GM19324 (cell line): ENCODE measurements around the gene TMF1.

Experiments used
- ATAC-seq: cut with Tn5 transposase; IDR thresholded peaks from one replicate; pipeline ENCODE4 v1.9.1; 2021; ENCODE audit warnings: mild to moderate bottlenecking, moderate library complexity; ENCODE audit not compliant: unreplicated experiment, low FRiP score

TMF1 gene

GRCh38 chr3:68986496-68987208 lies 65.5 kb downstream of the TMF1 start:
- no peak for ATAC-seq

GRCh38 chr3:68985146-68985790 lies 66.9 kb downstream of the TMF1 start:
- ATAC-seq = no peak

GRCh38 chr3:68984011-68984530 lies 68.1 kb downstream of the TMF1 start:
- ATAC-seq = no peak

DNA sequence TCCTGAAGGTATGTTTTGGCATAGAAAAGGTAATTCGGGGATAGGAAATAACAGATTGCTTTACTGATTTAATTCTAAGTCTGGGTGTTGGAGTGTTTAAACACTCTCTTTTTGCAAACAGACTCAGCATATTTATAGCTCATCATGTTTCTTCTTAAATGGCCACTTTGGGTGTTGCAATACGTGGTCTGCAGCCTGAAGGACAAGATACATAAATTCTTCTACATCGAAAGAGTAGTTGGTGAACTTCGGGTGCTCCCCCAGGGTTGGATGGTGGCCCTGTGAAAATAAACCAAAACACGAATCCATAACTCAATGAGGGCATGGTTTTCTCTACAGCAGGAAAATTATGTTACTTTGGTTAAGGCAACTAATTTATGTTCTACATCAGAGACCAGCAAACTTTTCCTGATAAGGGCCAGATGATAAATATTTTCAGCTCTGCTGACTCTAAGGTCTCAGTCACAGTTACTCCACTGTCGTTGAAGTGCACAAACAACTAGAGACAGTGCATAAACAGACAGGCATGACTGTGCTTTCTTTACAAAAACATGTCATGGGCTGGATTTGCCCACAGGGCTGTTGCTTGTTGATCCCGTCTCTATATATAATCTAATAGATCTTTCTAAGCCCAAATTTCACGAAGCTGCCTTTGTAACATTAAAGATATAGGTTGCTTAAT lies 74.5 kb downstream of the TMF1 start:
- ATAC-seq = no peak

GRCh38 chr3:68974711-68975110 lies 77.4 kb downstream of the TMF1 start:
- no peak for ATAC-seq

DNA sequence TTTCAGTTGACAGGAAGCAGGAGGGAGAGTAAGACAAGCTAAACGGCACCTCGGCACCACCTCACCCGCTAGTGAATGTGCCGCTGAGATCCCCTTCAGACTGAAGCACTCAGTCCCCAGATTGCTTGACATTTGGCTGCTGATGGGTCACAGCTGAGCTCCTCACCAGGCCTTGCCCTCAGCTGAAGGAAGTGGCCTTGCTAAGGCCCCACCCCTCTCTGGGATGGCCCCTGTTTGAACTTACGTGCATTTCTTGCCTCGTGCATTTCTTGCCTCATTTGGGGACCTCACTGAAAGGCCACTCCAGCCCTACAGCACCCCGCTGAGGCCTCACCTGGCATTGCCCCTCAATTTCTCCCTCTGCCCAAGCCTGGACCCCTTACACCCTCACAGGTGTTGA lies 78.5 kb downstream of the TMF1 start:
- ATAC-seq = no peak

DNA sequence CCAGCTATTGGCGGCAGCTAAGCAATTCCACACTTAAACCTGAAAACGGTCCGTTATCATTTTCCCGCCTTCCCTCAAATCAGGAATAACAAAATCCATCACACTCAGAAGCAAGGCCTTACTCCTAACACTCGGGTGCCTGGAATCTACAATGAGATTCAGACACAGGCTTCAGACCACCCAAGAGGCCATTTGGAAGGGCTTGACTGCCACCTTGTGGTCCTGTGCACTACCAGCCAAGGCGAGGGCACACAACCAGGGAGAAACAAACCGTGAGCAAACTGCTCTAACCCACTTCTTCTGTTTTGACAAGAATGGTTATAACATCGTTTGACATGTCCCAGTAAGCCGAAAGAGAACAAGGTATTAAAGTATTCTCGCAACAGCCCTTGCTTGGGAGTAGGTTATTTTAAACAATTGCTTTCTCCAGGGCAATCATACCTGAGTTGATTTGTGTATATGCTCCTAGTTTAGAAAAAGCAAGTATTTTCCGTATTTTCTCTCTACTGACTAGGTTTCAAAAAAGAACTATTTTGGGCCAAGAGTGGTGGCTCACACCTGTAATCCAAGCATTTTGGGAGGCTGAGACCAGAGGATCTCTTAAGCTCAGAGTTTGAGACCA lies 79.7 kb downstream of the TMF1 start:
- ATAC-seq = peak; percentile 60
